ENCODE measurements around the gene TMEM213.
"Not testable (repeated sequence)": the region's sequence is repeated elsewhere in the genome, so short reads cannot be mapped to it uniquely, and the experiment has no call there.

TMEM213 gene

GRCh38 chr7:138798836-138799235 lies 1.0 kb downstream of the TMEM213 start:
- DNase-seq = no peak

- no peak for DNase-seq
Observed at GRCh38 chr7:138799336-138800000, 1.7 kb downstream of the TMEM213 start.

GRCh38 chr7:138801256-138801655 lies 3.5 kb downstream of the TMEM213 start:
- no peak for DNase-seq

- DNase-seq = no peak
Observed at GRCh38 chr7:138802706-138803105, 4.9 kb downstream of the TMEM213 start.

- DNase-seq = no peak
Observed at GRCh38 chr7:138804618-138805017, 6.8 kb downstream of the TMEM213 start.

- no peak for DNase-seq
Observed at GRCh38 chr7:138809346-138809745, 11.6 kb downstream of the TMEM213 start.

- DNase-seq = not testable (repeated sequence)
Observed at GRCh38 chr7:138811327-138811726, 13.5 kb downstream of the TMEM213 start.

- no peak for DNase-seq
Observed at GRCh38 chr7:138813945-138814344, 16.2 kb downstream of the TMEM213 start.

- DNase-seq = no peak
Observed at GRCh38 chr7:138814816-138815332, 17.1 kb downstream of the TMEM213 start.

- DNase-seq = no peak
Observed at GRCh38 chr7:138816650-138817049, 18.9 kb downstream of the TMEM213 start.

GRCh38 chr7:138819625-138820024 lies 21.8 kb downstream of the TMEM213 start:
- no peak for DNase-seq

- no peak for DNase-seq
Observed at GRCh38 chr7:138821912-138822311, 24.1 kb downstream of the TMEM213 start.

- no peak for DNase-seq
Observed at GRCh38 chr7:138822867-138823535, 25.2 kb downstream of the TMEM213 start.

- DNase-seq = no peak
Observed at GRCh38 chr7:138825049-138825721, 27.4 kb downstream of the TMEM213 start.

- no peak for DNase-seq
Observed at GRCh38 chr7:138828302-138828701, 30.5 kb downstream of the TMEM213 start.

- no peak for DNase-seq
Observed at GRCh38 chr7:138829335-138829734, 31.5 kb downstream of the TMEM213 start.

- DNase-seq = no peak
Observed at GRCh38 chr7:138832966-138833365, 35.2 kb downstream of the TMEM213 start.

GRCh38 chr7:138833596-138833995 lies 35.8 kb downstream of the TMEM213 start:
- no peak for DNase-seq

GRCh38 chr7:138834583-138834982 lies 36.8 kb downstream of the TMEM213 start:
- no peak for DNase-seq

GRCh38 chr7:138835087-138835486 lies 37.3 kb downstream of the TMEM213 start:
- no peak for DNase-seq

GRCh38 chr7:138837627-138838026 lies 39.8 kb downstream of the TMEM213 start:
- no peak for DNase-seq

- no peak for DNase-seq
Observed at GRCh38 chr7:138838166-138838565, 40.4 kb downstream of the TMEM213 start.

- DNase-seq = no peak
Observed at GRCh38 chr7:138842111-138842510, 44.3 kb downstream of the TMEM213 start.

All from NK-92 treated with Interleukin-12 subunit alpha and Interleukin-12 subunit beta, amount 100 ng/mL, for 24 hours (cell line).